Liver (tissue), 9 donors: ENCODE results near the gene MSH5. TPM values are rescaled to one million over a fixed set of nuclear protein-coding genes. Genes with fewer than 3 reads are reported as not detected.
"Not testable (repeated sequence)": the region's sequence is repeated elsewhere in the genome, so short reads cannot be mapped to it uniquely, and the experiment has no call there.

Experiments
- DNase-seq: peaks from one replicate; pipeline ENCODE4 v3.0.0-alpha.2; 2017; ENCODE audit warnings: low spot score
- H3K27ac ChIP-seq, 2 donors: one replicate each; pipeline ENCODE4 v1.7.0; 2013; ENCODE audit warnings: inconsistent platforms in 2 of 2, low read length in 2 of 2, control low read depth in 1 of 2, low read depth in 1 of 2, mild to moderate bottlenecking in 1 of 2
- H3K27me3 ChIP-seq, 4 donors: one replicate each; pipeline versions ENCODE4 v1.6.1 to v1.7.0; 2013; ENCODE audit warnings: low read length in 3 of 4, inconsistent platforms in 1 of 4, mild to moderate bottlenecking in 1 of 4, moderate library complexity in 1 of 4; ENCODE audit not compliant: control insufficient read depth in 4 of 4, insufficient read depth in 4 of 4
- H3K36me3 ChIP-seq, 4 donors: one replicate each; pipeline versions ENCODE4 v1.6.1 to v1.7.0; 2013; ENCODE audit warnings: low read length in 3 of 4, mild to moderate bottlenecking in 3 of 4, low read depth in 1 of 4, moderate library complexity in 1 of 4; ENCODE audit not compliant: control insufficient read depth in 4 of 4, insufficient read depth in 3 of 4
- H3K4me1 ChIP-seq, 4 donors: one replicate each; pipeline versions ENCODE4 v1.6.1 to v1.7.0; 2013; ENCODE audit warnings: low read length in 3 of 4, mild to moderate bottlenecking in 3 of 4, moderate library complexity in 1 of 4; ENCODE audit not compliant: control insufficient read depth in 4 of 4, insufficient read depth in 4 of 4
- H3K4me3 ChIP-seq, 3 donors: one replicate each; pipeline versions ENCODE4 v1.6.1 to v1.7.0; 2013; ENCODE audit warnings: low read length in 3 of 3, control low read depth in 1 of 3, low read depth in 1 of 3, mild to moderate bottlenecking in 1 of 3
- H3K9ac ChIP-seq, 2 donors: one replicate each; pipeline ENCODE4 v1.7.0; 2013; ENCODE audit warnings: low read length in 2 of 2, mild to moderate bottlenecking in 2 of 2, moderate library complexity in 2 of 2, control low read depth in 1 of 2, low read depth in 1 of 2
- H3K9me3 ChIP-seq, 4 donors: one replicate each; pipeline versions ENCODE4 v1.6.1 to v1.7.0; 2013; ENCODE audit warnings: low read length in 3 of 4; ENCODE audit not compliant: control insufficient read depth in 4 of 4
- ATF3 ChIP-seq: IDR thresholded peaks from 2 replicates; pipeline ENCODE4 v1.6.1; 2016; ENCODE audit warnings: antibody characterized with exemption
- CTCF ChIP-seq: fragments of 150-350 bp; IDR thresholded peaks from 2 replicates; pipeline ENCODE4 v1.5.1; 2017; ENCODE audit warnings: improper control_type of control experiment, low read depth, low read length; ENCODE audit not compliant: missing input control
- EGR1 ChIP-seq, 2 donors: IDR thresholded peaks; 2 replicates each; pipeline ENCODE4 v1.6.1; 2016 to 2018; ENCODE audit warnings: antibody characterized with exemption in 2 of 2, low read depth in 2 of 2
- FOXA1 ChIP-seq: IDR thresholded peaks from 2 replicates; pipeline ENCODE4 v1.6.1; 2016; ENCODE audit warnings: antibody characterized with exemption
- FOXA2 ChIP-seq: IDR thresholded peaks from 2 replicates; pipeline ENCODE4 v1.6.1; 2016; ENCODE audit warnings: antibody characterized with exemption
- GABPA ChIP-seq, 2 donors: IDR thresholded peaks in 1 of 2; conservative IDR thresholded peaks in 1 of 2; 2 replicates each; pipeline ENCODE4 v1.6.1; 2016; ENCODE audit warnings: antibody characterized with exemption in 2 of 2, mild to moderate bottlenecking in 1 of 2, moderate library complexity in 1 of 2
- HNF4A ChIP-seq, 2 donors: conservative IDR thresholded peaks; 2 replicates each; pipeline ENCODE4 v1.6.1; 2016; ENCODE audit warnings: antibody characterized with exemption in 2 of 2, mild to moderate bottlenecking in 2 of 2
- HNF4G ChIP-seq: IDR thresholded peaks from 2 replicates; pipeline ENCODE4 v1.6.1; 2016; ENCODE audit warnings: antibody characterized with exemption
- JUND ChIP-seq, 2 donors: IDR thresholded peaks; 2 replicates each; pipeline ENCODE4 v1.6.1; 2016; ENCODE audit warnings: antibody characterized with exemption in 2 of 2
- MAX ChIP-seq: IDR thresholded peaks from 2 replicates; pipeline ENCODE4 v1.6.1; 2016; ENCODE audit warnings: antibody characterized with exemption
- RAD21 ChIP-seq, 2 donors: IDR thresholded peaks; 2 replicates each; pipeline ENCODE4 v1.6.1; 2016; ENCODE audit warnings: antibody characterized with exemption in 2 of 2, mild to moderate bottlenecking in 2 of 2
- REST ChIP-seq: IDR thresholded peaks from 2 replicates; pipeline ENCODE4 v1.6.1; 2016; ENCODE audit warnings: antibody characterized with exemption, mild to moderate bottlenecking
- RXRA ChIP-seq, 2 donors: IDR thresholded peaks; 2 replicates each; pipeline ENCODE4 v1.6.1; 2017 to 2018; ENCODE audit warnings: antibody characterized with exemption in 2 of 2, mild to moderate bottlenecking in 1 of 2
- SP1 ChIP-seq: IDR thresholded peaks from 2 replicates; pipeline ENCODE4 v1.6.1; 2018; ENCODE audit warnings: antibody characterized with exemption, mild to moderate bottlenecking
- TAF1 ChIP-seq: conservative IDR thresholded peaks from 2 replicates; pipeline ENCODE4 v1.6.1; 2016; ENCODE audit warnings: antibody characterized with exemption, mild to moderate bottlenecking
- YY1 ChIP-seq: IDR thresholded peaks from 2 replicates; pipeline ENCODE4 v1.6.1; 2016; ENCODE audit warnings: antibody characterized with exemption, mild to moderate bottlenecking
- ZBTB33 ChIP-seq: IDR thresholded peaks from 2 replicates; pipeline ENCODE4 v1.6.1; 2016; ENCODE audit warnings: antibody characterized with exemption
- WGBS: extraction: QIAGEN DNeasy Blood & Tissue Kit; methylation state at CpG from one replicate; pipeline ENCODE4 v1.1.7; 2013; 5-methylcytosine and 5-hydroxymethylcytosine counted together
- polyA plus RNA-seq, 2 donors: library from polyadenylated mRNA; stranded (reverse) in 1 of 2; unstranded in 1 of 2; fragments of 200-250 nt in 1 of 2; fragments of >200 nt in 1 of 2; fragmentation: Nextera tagmentation in 1 of 2; extraction: Ambion mirVana in 1 of 2; gene quantifications; one replicate each; pipeline versions ENCODE4 v1.2.1 to v1.2.3, GENCODE V29; 2013 to 2015
- total RNA-seq, 2 donors: library from RNA; depleted of rRNA; stranded (reverse); fragments of >200 nt; gene quantifications; one replicate each; pipeline ENCODE4 v1.2.3, GENCODE V29; 2014
- donor health status: healthy.
- donor health status: healthy.
- donor health status: healthy.
- donor health status: healthy.
- donor health status: healthy.

Gene MSH5
- total and polyA plus RNA-seq, 4 donors: 1.2 to 6.4 (median 4.0) TPM

GRCh38 chr6:31708224-31708623, 31.6 kb upstream of the MSH5 start:
- no peaks in the 10 kb centered on the region for H3K9me3 ChIP-seq
- no peak overlapping the region for H3K4me3 ChIP-seq
- no peaks in the 10 kb centered on the region for H3K27me3 ChIP-seq
- H3K4me1 ChIP-seq: no peaks in the 10 kb centered on the region
- H3K27ac ChIP-seq: no peak overlapping the region
- H3K36me3 ChIP-seq: no peaks in the 10 kb centered on the region
- 96% methylated on average over 3 of the region's 3 CpGs for WGBS
- no peak for TF ChIP-seq JUND (IDR thresholded peaks at IDR 0.05)
- TF ChIP-seq RAD21 (IDR thresholded peaks at IDR 0.05): no peak
- no peak for TF ChIP-seq ATF3
- no peak for TF ChIP-seq MAX
- no peak for TF ChIP-seq ZBTB33
- TF ChIP-seq GABPA (IDR thresholded peaks at IDR 0.05 in 1 of 2, conservative IDR thresholded peaks at IDR 0.05 in 1 of 2): no peak
- TF ChIP-seq RXRA (IDR thresholded peaks at IDR 0.05): no peak
- no peak for TF ChIP-seq FOXA2
- TF ChIP-seq SP1: no peak
- TF ChIP-seq HNF4G: no peak
- TF ChIP-seq YY1: no peak
- no peak for TF ChIP-seq HNF4A (conservative IDR thresholded peaks at IDR 0.05)
- TF ChIP-seq EGR1 (IDR thresholded peaks at IDR 0.05; ENCODE audit: low read depth in 2 of 2): no peak
- TF ChIP-seq CTCF: no peak
- H3K9ac ChIP-seq: no peak overlapping the region
- no peak for DNase-seq

- not testable (repeated sequence) for H3K27me3 ChIP-seq, DNase-seq, H3K4me1 ChIP-seq, H3K9ac ChIP-seq, H3K27ac ChIP-seq, H3K36me3 ChIP-seq, H3K9me3 ChIP-seq, H3K4me3 ChIP-seq
- 84% methylated on average over 11 of the region's 11 CpGs for WGBS
These were observed 30.6 kb upstream of the MSH5 start for GRCh38 chr6:31709157-31709556.

GRCh38 chr6:31710523-31711219, 29.1 kb upstream of the MSH5 start:
- 66% methylated on average over 5 of the region's 5 CpGs for WGBS
- Histone ChIP-seq H3K27ac (no peak overlapping the region), H3K4me1 (no peaks in the 10 kb centered on the region), H3K4me3 (no peak overlapping the region), H3K9me3 (no peaks in the 10 kb centered on the region), H3K27me3 (no peaks in the 10 kb centered on the region), H3K9ac (no peak overlapping the region), H3K36me3 (no peaks in the 10 kb centered on the region)
- no peak for DNase-seq
- no peak for TF ChIP-seq EGR1 (IDR thresholded peaks at IDR 0.05; ENCODE audit: low read depth in 2 of 2)
- no peak for TF ChIP-seq REST
- TF ChIP-seq MAX: no peak
- TF ChIP-seq ATF3: no peak
- TF ChIP-seq CTCF: no peak
- no peak for TF ChIP-seq JUND (IDR thresholded peaks at IDR 0.05)
- no peak for TF ChIP-seq FOXA1
- no peak for TF ChIP-seq TAF1
